ENCODE measurements around the gene CD55. TPM values are rescaled to one million over a fixed set of nuclear protein-coding genes. Genes with fewer than 3 reads are reported as not detected.

CD55 gene
- total RNA-seq, 2 donors from 2014 or later = 19.5 to 26.1 TPM

DNA sequence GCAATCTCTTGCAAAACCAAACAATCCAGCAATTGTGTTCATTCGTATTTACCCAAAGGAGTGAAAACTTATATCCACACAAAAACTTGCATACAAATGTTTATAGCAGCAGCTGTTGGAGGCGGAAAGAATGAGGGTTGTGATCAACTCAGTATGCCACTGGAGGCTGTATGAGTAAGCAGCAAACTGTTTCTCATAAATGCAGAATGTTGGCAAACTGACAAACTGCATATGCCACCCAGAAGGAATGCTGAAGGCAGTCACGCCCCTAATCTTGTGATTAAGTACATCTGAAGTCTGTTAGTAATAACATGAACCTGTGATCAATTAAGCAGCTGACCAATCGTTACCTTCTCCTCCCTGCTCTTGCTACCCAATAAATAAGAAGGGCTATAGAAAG lies 72.1 kb downstream of the CD55 start:
- Mint-ChIP-seq H3K4me1 (peaks cover 6% of the 10 kb centered on the region), H3K36me3 (ENCODE audit: low read depth) (no peaks in the 10 kb centered on the region), H3K27ac (no peak overlapping the region), H3K4me3 (no peak overlapping the region), H3K27me3 (ENCODE audit: insufficient read depth) (peaks cover 2% of the 10 kb centered on the region), H3K9me3 (no peaks in the 10 kb centered on the region)
- H3K9me3 ChIP-seq (ENCODE audit: control insufficient read depth, low read length) = no peaks in the 10 kb centered on the region
- DNase-seq = no peak
- H3K4me1 ChIP-seq (ENCODE audit: control insufficient read depth, insufficient read depth, low read length) = peaks cover 5% of the 10 kb centered on the region
- no peaks in the 10 kb centered on the region for H3K36me3 ChIP-seq (ENCODE audit: control insufficient read depth, insufficient read depth, low read length)
- H3K27me3 ChIP-seq (ENCODE audit: control insufficient read depth, insufficient read depth, low read length, poor library complexity, severe bottlenecking) = no peaks in the 10 kb centered on the region
- no peak overlapping the region for H3K9ac ChIP-seq (ENCODE audit: extremely low read depth, low read length, poor library complexity, severe bottlenecking)
- H3K4me3 ChIP-seq (ENCODE audit: low read length) = no peak overlapping the region
- 80 to 87% methylated on average over 2 to 4 of the region's 4 CpGs for WGBS, 2 experiments (ENCODE audit: insufficient coverage in 1 of 2, insufficient read length in 1 of 2)
- TF ChIP-seq, protein P1, sequence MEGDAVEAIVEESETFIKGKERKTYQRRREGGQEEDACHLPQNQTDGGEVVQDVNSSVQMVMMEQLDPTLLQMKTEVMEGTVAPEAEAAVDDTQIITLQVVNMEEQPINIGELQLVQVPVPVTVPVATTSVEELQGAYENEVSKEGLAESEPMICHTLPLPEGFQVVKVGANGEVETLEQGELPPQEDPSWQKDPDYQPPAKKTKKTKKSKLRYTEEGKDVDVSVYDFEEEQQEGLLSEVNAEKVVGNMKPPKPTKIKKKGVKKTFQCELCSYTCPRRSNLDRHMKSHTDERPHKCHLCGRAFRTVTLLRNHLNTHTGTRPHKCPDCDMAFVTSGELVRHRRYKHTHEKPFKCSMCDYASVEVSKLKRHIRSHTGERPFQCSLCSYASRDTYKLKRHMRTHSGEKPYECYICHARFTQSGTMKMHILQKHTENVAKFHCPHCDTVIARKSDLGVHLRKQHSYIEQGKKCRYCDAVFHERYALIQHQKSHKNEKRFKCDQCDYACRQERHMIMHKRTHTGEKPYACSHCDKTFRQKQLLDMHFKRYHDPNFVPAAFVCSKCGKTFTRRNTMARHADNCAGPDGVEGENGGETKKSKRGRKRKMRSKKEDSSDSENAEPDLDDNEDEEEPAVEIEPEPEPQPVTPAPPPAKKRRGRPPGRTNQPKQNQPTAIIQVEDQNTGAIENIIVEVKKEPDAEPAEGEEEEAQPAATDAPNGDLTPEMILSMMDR (conservative IDR thresholded peaks at IDR 0.05) = no peak
- no peak overlapping the region for H3K27ac ChIP-seq (ENCODE audit: low read depth, low read length)

DNA sequence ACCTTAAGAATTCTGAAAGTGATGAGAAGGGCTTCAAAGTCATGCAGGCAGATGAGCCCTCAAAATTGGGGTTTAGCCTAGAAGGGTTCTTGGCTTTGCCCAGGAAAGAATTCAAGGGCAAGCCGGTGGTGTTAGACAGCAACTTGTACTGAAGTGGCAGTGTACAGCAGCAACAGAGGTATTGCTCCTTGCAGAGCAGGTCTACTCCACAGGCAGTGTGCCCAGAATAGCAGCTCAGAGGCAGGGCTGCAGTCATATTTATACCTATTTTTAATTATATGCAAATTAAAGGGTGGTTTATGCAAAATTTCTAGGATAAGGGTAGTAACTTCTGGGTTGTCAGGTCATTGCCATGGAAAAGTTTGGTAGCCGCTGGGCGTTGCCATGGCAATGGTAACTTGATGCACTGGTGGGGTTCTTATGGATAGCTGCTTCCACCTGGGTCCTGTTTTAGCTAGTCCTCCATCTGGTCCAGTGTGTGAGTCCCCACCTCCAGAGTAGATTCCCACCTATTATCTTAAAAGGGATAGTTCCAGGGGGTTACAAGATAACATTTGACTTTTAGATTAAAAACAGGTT lies 74.8 kb downstream of the CD55 start:
- Histone ChIP-seq H3K9me3 (ENCODE audit: control insufficient read depth, low read length) (no peaks in the 10 kb centered on the region), H3K4me1 (ENCODE audit: control insufficient read depth, insufficient read depth, low read length) (peaks cover 5% of the 10 kb centered on the region), H3K36me3 (ENCODE audit: control insufficient read depth, insufficient read depth, low read length) (no peaks in the 10 kb centered on the region), H3K27ac (ENCODE audit: low read depth, low read length) (no peak overlapping the region), H3K27me3 (ENCODE audit: control insufficient read depth, insufficient read depth, low read length, poor library complexity, severe bottlenecking) (no peaks in the 10 kb centered on the region), H3K4me3 (ENCODE audit: low read length) (no peak overlapping the region), H3K9ac (ENCODE audit: extremely low read depth, low read length, poor library complexity, severe bottlenecking) (no peak overlapping the region)
- H3K4me3 Mint-ChIP-seq = no peak overlapping the region
- 54 to 81% methylated on average over 3 of the region's 3 CpGs for WGBS, 2 experiments (ENCODE audit: insufficient coverage in 1 of 2, insufficient read length in 1 of 2)
- H3K4me1 Mint-ChIP-seq = peaks cover 6% of the 10 kb centered on the region
- no peaks in the 10 kb centered on the region for H3K36me3 Mint-ChIP-seq (ENCODE audit: low read depth)
- TF ChIP-seq, protein P1 (conservative IDR thresholded peaks at IDR 0.05) = no peak
- H3K9me3 Mint-ChIP-seq = no peaks in the 10 kb centered on the region
- H3K27ac Mint-ChIP-seq = no peak overlapping the region
- DNase-seq = no peak
- H3K27me3 Mint-ChIP-seq (ENCODE audit: insufficient read depth) = peaks cover 2% of the 10 kb centered on the region

DNA sequence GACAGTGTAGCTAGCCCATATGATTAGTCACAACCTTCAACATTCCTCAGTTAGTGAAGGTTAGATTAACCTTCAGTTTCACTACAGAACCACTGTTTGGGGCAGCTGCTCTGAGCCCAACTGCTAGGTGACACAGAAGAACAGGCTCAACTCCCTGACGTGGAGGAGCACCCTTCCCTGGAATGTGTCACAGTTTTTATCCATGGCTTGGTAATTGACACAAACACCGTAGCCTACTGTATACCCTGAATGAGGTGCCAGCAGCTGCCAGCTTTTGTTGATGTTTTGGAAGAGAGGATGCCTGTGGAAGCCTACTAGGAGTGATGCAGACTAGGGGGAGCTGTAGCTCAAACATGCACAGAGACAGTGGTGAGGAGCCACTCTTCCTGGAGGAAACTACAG lies 76.0 kb downstream of the CD55 start:
- H3K4me1 ChIP-seq (ENCODE audit: control insufficient read depth, insufficient read depth, low read length) = peaks cover 5% of the 10 kb centered on the region
- no peaks in the 10 kb centered on the region for H3K27me3 ChIP-seq (ENCODE audit: control insufficient read depth, insufficient read depth, low read length, poor library complexity, severe bottlenecking)
- TF ChIP-seq, protein P1 (conservative IDR thresholded peaks at IDR 0.05) = peak; percentile 57
- H3K27me3 Mint-ChIP-seq (ENCODE audit: insufficient read depth) = peaks cover 2% of the 10 kb centered on the region
- H3K4me1 Mint-ChIP-seq = peaks cover 6% of the 10 kb centered on the region
- no peak overlapping the region for H3K27ac Mint-ChIP-seq
- no peaks in the 10 kb centered on the region for H3K36me3 ChIP-seq (ENCODE audit: control insufficient read depth, insufficient read depth, low read length)
- WGBS, 2 experiments (ENCODE audit: insufficient coverage in 1 of 2, insufficient read length in 1 of 2) = 73 to 84% methylated on average over 2 of the region's 2 CpGs
- no peaks in the 10 kb centered on the region for H3K36me3 Mint-ChIP-seq (ENCODE audit: low read depth)
- H3K9me3 ChIP-seq (ENCODE audit: control insufficient read depth, low read length) = no peaks in the 10 kb centered on the region
- peak; percentile 55 for DNase-seq
- no peaks in the 10 kb centered on the region for H3K9me3 Mint-ChIP-seq
- H3K9ac ChIP-seq (ENCODE audit: extremely low read depth, low read length, poor library complexity, severe bottlenecking) = no peak overlapping the region
- H3K4me3 Mint-ChIP-seq = no peak overlapping the region
- H3K27ac ChIP-seq (ENCODE audit: low read depth, low read length) = no peak overlapping the region
- no peak overlapping the region for H3K4me3 ChIP-seq (ENCODE audit: low read length)
